NCI-H146 treated with DMSO at 0.1 percent for 48 hours (cell line): ENCODE data around the gene SLC24A3.

Source experiments
- DNase-seq: peaks from one replicate; lab custom pipeline; 2025; ENCODE audit not compliant: unreplicated experiment; lab: John Stamatoyannopoulos, UW

SLC24A3 gene

DNA sequence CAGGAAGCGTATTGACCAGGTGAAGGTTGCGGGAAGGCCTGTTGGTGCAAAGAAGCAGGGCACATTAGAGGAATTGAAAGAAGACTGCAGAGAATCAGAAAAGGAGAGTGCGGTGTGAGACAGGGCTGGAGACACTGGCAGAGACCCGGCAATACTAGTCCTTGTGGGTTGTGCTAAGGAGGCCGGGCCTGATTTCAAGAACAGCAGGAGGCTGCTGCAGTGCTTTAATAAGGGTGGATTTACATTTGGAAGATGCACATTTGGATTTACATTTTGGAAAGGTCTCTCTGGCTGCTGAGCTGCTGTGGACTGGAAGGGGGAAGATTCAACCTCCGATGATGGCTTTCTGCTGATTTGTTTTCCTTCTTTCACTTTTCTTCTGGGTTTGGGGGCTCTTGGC, 167.8 kb downstream of the SLC24A3 start:
- DNase-seq, result no peak

DNA sequence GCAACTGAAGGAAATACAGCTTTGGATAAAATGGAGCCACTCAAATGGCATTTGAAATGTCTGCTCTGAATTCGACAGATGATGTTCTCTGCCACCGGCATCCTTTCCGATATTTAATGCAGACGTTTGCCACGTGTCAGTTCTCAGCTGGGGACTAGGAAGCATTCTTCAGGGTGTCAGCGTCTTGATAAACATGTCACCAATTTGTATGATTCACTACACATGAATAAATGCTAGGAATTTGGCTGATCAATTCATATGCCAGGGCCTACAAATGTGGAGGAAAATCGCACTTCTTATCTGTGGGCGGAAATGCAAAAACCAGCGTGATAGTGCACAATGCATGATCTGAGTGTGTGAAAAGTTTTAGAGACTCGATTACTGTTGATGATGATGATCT, 169.5 kb downstream of the SLC24A3 start:
- DNase-seq, result no peak

DNA sequence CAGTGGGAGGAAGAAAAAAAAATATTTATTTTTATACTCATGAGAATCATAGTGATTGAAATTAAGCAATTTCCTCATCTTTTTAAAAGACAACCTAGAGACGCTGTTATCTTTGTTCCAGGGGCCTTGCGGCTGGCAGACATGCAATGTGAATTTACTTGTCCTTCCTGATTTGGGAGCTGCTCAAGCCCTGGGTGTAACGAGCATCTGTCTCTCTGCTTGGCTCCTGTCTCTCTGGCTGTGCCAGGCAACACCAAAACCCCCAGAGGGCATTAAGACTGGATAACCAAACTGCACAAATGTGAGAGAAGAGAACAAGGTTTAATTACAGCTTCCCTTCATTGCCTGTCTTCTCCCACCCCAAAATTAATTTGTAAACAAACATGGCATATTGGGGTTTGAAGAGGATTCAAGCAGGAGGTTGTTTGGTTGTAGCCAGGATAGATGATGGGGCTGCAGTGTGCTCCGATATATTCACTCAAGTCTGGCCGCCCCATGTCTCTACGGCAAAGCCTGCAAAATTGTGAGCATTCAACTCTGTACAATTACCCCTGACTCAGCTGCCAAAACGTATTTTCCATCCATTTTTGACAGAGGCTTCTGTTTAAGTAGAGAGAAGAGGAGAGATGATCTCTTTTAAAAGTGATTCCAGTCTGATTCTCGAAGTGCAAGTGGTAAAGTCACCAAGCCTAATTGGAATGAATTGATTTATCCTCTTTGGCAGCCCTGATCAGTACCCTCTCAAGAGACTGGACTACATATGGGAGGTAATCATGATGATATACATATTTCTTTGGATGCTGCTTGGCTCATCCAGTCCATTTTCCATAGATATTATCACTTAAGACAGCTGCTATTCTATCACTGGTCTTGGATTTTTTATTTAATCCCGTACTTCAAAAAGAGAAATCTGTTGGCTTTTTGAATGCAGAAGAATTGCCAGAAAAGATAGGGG, 170.2 kb downstream of the SLC24A3 start:
- DNase-seq, result no peak

DNA sequence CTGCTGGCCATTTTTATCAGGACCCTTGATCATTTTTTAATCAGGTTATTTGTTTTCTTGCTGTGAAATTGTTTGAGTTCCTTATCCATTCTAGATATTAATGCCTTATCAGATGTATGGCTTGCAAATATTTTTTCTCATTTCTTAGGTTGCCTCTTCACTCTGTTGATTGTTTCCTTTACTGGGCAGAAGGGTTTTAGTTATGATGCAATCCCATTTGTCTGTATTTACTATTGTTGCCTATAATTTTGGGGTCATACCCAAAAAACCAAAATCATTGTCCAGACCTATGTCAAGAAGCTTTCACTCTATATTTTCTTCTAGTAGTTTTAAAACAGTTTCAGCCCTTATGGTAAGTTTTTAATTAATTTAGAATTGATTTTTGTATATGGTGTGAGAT, 172.5 kb downstream of the SLC24A3 start:
- no peak for DNase-seq

DNA sequence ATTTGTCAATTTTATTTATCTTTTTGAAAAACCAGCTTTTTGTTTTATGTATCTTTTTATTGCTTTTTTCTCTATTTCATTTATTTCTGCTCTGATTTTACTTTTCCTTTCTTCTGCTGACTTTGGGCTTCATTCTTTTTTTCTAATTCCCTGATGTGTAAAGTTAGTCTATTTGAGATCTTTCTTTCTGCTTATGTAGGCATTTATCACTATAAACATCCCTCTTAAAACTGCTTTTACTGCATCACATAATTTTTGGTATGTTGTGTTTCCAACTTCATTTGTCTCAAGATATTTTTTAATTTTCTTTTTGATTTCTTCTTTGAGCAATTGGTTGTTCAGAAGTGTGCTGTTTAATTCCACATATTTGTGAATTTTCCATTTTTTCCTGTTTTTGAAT, 174.8 kb downstream of the SLC24A3 start:
- no peak for DNase-seq

DNA sequence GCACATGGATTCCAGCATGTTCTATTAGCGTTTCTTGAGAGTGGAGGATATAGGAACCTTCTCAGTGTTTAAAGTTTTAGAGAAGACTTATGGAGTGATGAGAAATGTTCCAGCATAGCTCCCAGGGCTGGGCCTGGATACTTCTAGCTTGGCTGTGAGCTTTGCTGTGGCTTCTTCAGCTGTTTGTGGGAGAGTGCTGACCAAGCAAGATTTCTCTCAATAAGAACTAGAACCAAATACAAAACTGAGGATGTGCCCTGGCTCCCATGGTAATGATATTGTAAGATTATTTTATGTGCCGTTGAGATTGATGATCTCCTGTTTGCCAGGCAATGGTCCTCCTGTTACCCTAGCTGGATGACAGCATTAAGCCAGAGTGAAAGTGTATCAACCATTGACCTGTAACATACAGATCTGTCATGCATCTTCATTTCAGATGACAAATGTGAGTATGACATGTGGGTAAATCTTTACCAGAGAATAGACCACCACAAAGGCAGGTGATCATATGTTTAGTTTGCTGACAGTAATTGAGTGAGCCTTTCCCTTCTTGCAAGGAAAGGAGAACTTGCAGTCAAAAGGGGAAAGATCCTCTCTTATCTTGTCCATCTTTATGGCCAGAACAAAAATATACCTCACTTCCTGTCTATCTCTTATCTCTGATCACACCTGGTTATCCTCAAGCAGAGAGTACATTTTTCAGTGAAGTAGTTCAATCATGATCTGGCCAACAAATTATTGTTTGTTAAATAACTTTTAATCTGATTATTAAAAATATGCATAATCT, 180.1 kb downstream of the SLC24A3 start:
- DNase-seq, result no peak

DNA sequence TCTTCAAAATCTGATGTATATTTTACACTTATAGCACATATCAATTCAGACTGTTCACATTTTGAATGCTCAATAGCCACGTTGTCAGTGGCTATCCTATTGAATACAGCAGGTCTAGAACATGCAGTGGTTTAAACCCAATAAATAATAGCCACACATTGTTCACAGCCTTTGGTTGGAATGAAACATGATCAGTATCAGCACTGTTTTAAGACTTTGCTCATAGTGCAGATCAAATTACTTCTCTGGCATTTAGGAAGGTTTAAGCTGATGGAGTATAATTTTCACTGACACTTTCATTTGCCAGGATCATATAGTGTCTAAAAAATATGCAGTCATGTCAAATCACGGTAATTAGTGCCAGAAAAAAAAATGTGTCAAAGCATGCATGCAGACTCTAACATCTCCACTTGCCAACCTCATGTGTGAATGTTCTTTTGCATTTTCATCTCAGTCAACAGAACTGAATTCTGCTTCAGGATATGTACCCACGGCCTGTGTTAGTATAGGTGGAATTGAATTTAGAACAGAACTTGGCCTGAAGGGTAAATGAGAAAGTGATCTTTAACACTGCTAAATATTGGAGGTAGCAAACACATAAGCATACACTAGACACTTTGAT, 184.1 kb downstream of the SLC24A3 start:
- DNase-seq, result no peak

DNA sequence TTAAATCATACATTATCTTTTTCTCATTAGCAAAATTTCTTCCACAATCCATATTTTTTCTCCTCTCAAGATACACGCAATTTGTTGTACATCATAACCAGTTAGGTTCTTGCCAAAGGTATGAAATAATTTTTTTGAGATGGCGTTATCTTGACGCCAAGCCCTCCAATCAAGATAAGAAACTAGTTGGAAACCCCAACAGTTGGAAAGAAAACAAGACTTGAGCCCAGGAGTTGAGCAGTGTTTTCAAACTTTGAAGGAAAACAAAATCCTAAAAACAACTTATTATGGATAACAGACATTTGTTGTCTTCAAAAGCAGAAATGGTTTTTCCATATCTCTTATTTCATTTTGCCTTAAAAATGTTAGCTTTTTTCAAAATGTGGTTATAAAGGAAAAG, 184.8 kb downstream of the SLC24A3 start:
- no peak for DNase-seq

DNA sequence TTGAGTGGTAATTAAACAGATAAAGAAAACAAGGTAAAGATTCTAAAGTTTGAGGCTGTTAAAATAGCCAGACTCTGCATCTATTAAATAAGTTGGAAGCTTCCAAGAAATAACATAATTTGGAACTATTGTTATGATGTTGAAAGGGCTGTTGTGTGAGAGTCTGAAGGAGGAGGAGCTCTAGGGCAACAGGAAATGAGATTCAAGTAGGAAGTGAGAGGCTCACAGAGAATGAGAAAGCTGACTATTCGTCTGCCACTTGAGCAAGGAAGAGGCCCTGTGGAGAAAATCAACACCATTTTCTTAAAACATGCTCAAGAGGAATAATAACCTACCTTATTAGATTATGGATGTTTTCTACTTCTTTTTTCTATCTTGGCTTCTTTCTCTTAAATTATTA, 185.2 kb downstream of the SLC24A3 start:
- DNase-seq, result no peak

DNA sequence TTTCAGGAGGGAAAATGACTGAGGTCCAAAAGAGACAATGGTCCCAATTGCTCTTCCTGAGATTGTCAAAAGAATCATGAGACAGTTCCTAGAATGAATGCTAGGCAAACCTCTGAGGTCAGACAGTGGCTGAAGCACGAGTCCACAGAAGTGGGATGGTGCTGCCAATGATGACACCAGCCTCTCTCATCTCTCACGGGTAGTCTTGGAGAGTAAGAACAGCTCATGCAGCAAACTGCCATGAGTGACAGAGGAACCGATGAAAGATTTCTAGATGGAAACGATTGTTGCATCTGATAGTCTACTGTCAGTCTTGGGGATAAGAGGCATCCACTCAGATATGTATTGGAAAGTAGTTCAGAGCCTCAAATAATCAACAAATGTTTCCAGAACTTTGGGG, 188.7 kb downstream of the SLC24A3 start:
- DNase-seq, result no peak

DNA sequence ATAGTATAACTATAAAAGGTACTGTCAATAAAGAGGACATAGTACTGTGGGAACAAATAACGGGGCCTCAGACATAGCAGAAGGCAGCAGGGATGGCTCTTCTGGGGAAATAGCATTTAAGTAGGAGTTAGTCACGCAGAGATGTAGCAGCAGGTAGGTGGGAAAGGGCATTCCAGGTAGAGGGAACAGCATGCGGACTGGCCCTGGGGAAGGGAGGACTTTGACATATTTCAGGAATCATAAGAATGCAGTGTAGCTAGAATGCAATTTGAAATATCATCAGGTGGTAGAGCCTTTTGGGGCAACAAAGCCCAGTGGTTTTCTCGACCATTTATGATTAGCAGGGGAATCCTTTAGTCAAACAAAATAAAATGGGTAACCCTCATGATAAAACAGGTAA, 191.1 kb downstream of the SLC24A3 start:
- no peak for DNase-seq

DNA sequence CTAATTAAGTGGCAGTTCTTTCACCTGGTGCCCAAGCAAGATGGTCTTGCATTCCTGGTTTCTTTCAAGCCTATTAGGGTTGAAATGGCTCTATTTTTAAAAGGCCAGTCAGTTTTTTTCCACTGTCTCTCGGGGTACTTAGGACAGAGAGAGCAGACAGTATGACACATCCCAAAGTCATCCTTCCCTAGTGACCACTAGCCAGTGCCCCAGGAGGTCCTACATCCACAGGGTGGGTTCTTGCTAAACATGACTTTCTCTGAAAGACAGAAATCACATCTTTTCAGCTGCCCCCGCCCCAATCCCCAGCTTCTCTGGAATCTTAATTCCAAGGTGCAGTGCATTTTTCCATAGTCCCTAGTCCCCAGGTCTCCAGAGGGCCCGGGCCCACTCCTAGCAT, 192.4 kb downstream of the SLC24A3 start:
- DNase-seq, result no peak

DNA sequence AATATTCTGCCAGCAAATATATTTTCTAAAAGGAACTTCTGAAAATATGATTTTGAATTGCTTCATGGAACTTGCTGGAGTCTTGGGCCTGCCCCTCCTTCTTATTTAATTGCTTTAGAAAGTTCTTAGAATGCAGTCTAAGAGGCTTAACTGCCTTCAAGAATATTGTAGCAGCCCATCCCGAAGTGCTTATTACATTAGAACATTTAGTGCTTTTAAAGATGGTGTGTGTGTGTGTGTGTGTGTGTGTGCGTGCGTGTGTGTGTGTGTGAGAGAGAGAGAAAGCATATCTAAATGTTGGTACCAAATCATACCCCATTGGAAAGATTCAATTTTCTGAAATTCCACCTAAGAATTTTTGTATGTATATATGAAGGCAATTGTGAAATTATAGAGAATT, 193.5 kb downstream of the SLC24A3 start:
- no peak for DNase-seq

DNA sequence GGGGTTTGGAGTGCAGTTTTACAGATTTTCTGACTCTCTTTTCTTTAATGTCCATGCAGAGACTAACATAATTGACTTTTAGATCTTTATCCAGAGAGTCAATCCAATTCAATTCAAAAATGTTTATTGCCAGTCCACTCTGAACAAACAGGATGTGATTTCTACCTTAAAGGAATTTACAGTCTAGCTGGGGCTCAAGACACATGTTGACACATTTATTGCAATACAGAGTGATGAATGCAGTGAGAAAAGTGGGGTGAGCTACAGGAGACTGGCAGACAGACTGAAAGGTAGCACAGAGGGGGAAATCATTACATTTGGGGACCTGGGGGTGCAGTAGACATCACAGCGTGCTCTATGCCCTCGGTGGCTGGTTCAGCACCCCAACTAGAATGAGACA, 193.9 kb downstream of the SLC24A3 start:
- DNase-seq, result no peak

DNA sequence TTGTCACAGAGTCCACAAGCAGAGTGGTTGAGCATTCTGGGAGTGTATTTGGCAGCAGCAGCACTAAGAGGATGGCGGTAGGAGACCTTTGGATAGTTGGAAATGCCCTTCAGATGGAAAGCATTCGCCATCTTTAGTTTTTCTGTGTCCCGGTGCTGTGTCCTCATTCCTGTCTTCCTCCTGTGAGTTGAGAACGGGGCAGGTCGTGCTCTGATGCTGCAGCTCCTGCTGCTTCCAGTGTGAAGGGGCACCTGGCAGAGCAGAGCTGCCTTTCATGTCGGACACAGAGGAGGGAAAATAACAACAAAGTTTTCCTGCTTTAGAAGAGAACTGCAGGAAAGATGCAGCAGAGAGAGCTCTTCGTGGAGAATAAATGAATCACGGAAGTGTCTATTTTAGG, 194.8 kb downstream of the SLC24A3 start:
- DNase-seq, result no peak

DNA sequence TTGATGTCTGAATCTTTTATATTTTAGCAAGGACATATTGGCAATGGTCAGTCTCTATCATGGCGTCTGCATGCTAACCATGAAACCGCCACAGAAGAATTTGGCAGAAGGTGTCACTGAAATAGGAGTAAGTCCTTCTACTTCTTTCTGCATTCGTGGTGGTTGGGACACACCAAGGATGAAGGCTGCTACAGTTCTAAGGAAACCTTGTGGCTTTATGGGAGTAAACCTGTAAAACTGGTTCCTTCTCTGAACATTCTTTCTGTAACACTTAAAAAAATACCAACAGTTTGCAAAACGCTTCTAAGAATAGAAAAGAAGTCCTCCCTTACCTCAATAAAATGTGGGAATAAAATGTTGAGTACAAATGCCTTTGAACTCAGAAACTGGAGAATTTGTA, 195.3 kb downstream of the SLC24A3 start:
- no peak for DNase-seq

DNA sequence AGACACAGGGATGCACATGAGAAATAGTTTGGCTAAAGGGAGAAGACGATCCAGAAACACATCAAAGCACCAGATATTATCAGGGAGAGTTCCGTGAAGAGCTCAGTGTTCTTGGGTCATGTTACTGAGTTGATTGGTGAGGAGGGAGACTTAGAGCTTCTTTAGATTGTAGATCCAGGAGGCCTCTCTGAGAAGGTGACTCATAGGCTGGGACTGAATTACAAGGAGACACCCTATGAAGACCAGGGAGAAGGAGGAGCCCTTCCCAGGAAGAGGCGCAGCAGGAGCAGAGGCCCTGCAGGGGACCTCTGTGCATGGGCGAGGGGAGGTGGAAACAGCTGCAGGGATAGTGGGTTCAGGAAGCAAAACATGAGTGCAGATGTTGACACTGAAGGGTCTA, 196.5 kb downstream of the SLC24A3 start:
- DNase-seq, result no peak

DNA sequence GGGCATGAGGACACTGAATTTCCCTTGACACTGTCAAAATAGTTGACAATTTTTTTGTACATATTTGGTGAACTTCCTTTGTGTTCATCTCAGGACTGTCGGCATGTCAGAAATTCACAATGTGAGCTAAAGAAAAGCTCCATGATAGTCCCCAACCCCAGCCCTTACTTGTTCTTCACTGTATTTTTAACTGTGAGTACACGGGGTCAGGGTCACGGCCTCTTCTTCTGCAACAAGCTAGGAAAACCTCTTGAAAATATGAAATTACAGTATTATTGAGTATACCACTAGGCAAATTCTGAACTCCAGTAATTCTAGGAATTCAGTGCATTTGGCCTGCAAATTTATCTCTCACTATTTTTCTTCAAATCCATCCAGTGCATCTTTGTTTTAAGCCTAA, 199.4 kb downstream of the SLC24A3 start:
- DNase-seq, result no peak

DNA sequence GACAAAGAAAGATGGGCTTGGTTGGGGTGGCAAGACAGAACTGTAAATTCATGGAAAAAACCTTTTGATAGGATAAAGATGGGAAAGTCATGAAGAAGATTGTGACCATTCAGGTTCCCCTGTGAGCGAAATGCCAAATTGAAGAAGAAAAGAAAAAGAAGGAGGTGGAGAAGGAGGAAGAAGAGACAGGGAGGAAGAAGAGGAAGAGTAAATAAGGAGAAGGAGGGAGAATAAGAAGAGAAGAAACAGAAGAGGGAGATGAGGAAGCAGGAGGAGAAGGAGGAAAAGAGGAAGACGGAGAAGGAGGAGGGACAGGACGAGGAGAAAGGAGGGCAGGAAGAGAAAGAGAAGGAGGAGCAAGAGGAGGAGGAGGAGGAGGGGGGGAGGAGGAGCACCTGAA, 199.8 kb downstream of the SLC24A3 start:
- no peak for DNase-seq

DNA sequence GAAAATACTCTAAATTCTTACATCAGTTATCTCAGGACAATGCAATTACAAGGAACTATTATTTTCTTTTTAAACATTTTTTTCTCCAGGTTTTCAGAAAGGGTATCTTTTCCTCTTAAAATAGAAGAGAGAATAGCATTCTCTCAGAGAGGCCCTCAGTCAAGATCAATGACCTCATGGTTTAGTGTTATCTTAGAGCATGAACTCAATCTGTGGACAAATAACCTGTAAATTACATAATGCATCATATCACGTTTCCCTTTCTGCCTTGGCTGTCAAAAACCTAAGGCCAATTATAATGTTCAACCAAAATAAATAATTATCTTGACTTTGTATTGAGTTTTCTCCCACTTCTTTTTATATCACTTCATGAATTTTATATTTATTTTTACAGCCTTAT, 202.2 kb downstream of the SLC24A3 start:
- DNase-seq, result no peak

DNA sequence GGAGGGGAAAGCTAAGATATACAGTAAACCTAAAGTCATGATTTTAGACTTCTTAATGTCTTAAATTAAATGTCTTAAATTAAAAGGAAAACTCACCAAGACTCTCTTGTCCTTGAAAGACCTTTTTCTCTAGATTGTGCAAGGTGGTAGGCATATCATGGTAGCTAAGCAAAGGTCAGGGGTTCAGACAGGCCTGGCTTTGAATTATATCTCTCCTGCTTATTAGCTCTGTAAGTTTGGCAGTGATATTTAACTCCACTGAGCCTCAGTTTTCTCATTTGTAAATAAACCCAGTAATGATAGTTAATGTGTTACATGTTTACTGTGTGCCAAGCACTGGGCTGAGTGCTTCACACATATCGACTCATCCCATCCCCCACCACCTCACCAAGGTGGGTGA, 203.3 kb downstream of the SLC24A3 start:
- no peak for DNase-seq

DNA sequence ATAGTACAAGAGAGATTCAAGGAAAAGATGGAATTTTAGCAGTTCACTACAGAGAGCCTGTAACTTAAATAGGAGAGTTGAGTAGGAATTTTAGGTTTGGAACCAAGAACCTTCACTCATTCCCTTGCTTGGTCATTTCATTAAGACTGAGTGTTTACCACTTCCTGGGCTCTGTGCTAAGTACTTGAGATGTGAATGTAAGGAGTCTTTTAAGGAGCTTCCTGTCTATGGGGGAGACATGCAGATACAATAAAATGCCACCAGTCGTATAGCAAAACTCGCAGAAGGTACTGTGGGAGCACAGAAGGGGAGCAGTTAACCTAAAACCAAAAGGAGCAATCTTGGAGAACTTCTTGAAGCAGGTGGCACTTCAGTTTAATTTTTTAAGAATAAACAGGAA, 204.2 kb downstream of the SLC24A3 start:
- no peak for DNase-seq
